PC-9 (cell line): Measurements from ENCODE around the gene ARMC2. TPM values are rescaled to one million over a fixed set of nuclear protein-coding genes. Genes with fewer than 3 reads are reported as not detected.

Experiments used
- BruUV-seq: library from RNA; stranded (reverse); fragments of 400-500 nt; replicated peaks from 2 replicates; lab custom pipeline; 2021; lab: Mats Ljungman, UMichigan
- CTCF ChIA-PET: fragments of 300-600 bp; sonication (Branson Sonifier 250); formaldehyde crosslinking; loops from one replicate; lab custom pipeline; 2022; ENCODE audit warnings: antibody characterized with exemption; lab: Charles Lee
- POLR2A ChIA-PET: fragments of 300-600 bp; sonication (Branson Sonifier 250); formaldehyde crosslinking; loops from one replicate; lab custom pipeline; 2022; ENCODE audit warnings: antibody characterized with exemption; ENCODE audit not compliant: unreplicated experiment; lab: Charles Lee
- DNase-seq, 2 experiments: peaks; one replicate each; pipeline versions ENCODE4 v3.0.0 to v3.0.0-alpha.2; 2015 to 2022; ENCODE audit warnings: mixed read lengths in 1 of 2
- H2AFZ ChIP-seq: fragments of 200-600 bp; sonication (generic); 2 replicates; pipeline ENCODE4 v1.8.1; 2017; ENCODE audit warnings: antibody characterized with exemption
- H3F3A ChIP-seq: fragments of 200-600 bp; sonication (generic); 2 replicates; pipeline ENCODE4 v1.8.1; 2017; ENCODE audit warnings: antibody characterized with exemption, mild to moderate bottlenecking, low read depth; ENCODE audit not compliant: insufficient read depth
- H3K27ac ChIP-seq: fragments of 200-600 bp; sonication (generic); 2 replicates; pipeline ENCODE4 v1.6.1; 2016; ENCODE audit warnings: mixed run types
- H3K27me3 ChIP-seq: fragments of 200-600 bp; sonication (generic); 2 replicates; pipeline ENCODE4 v1.6.1; 2016; ENCODE audit warnings: low read depth, mixed run types; ENCODE audit not compliant: insufficient read depth
- H3K36me3 ChIP-seq: fragments of 200-600 bp; sonication (generic); 2 replicates; pipeline ENCODE4 v1.6.1; 2016; ENCODE audit warnings: low read depth, mixed run types
- H3K4me1 ChIP-seq: fragments of 200-600 bp; sonication (generic); replicated peaks from 2 replicates; pipeline ENCODE4 v1.6.1; 2016; ENCODE audit warnings: mixed run types; ENCODE audit not compliant: insufficient read depth
- H3K4me2 ChIP-seq: fragments of 200-600 bp; sonication (generic); 2 replicates; pipeline ENCODE4 v1.6.1; 2017; ENCODE audit warnings: mixed run types
- H3K4me3 ChIP-seq: fragments of 200-600 bp; sonication (generic); 2 replicates; pipeline ENCODE4 v1.6.1; 2016; ENCODE audit warnings: mixed run types
- H3K79me2 ChIP-seq: fragments of 200-600 bp; sonication (generic); 2 replicates; pipeline ENCODE4 v1.6.1; 2017; ENCODE audit warnings: low read depth, mixed run types
- H3K9me2 ChIP-seq: fragments of 200-600 bp; sonication (generic); 2 replicates; pipeline ENCODE4 v1.8.1; 2017; ENCODE audit warnings: mild to moderate bottlenecking; ENCODE audit not compliant: insufficient read depth
- H3K9me3 ChIP-seq: fragments of 200-600 bp; sonication (generic); 2 replicates; pipeline ENCODE4 v1.8.1; 2016; ENCODE audit warnings: low read depth; ENCODE audit not compliant: insufficient read depth
- H4K20me1 ChIP-seq: fragments of 200-600 bp; sonication (generic); 2 replicates; pipeline ENCODE4 v1.8.1; 2017; ENCODE audit not compliant: insufficient read depth
- CTCF ChIP-seq: fragments of 200-600 bp; sonication (generic); conservative IDR thresholded peaks from 2 replicates; pipeline ENCODE4 v1.6.1; 2017; ENCODE audit warnings: mixed run types, antibody characterized with exemption, mild to moderate bottlenecking, moderate library complexity
- EZH2 ChIP-seq: fragments of 200-600 bp; sonication (generic); IDR thresholded peaks from 2 replicates; pipeline ENCODE4 v1.8.0; 2017; ENCODE audit warnings: antibody characterized with exemption, low read depth
- intact Hi-C: fragments of 100-400 bp; cut with micrococcal nuclease; formaldehyde crosslinking; loops from one replicate; pipeline ENCODE4 v1.10.0; 2022; ENCODE audit not compliant: unreplicated experiment
- total RNA-seq: library from RNA; stranded (reverse); gene quantifications from 2 replicates; pipeline ENCODE4 v1.2.3, GENCODE V29; 2021

ARMC2 gene
- total RNA-seq, 1 experiment from 2014 or later = 15.5 TPM

- Histone ChIP-seq H3K36me3 (no peaks in the 10 kb centered on the region), H2AFZ (no peak overlapping the region), H3K27ac (no peak overlapping the region), H3K27me3 (no peaks in the 10 kb centered on the region), H3K9me2 (no peaks in the 10 kb centered on the region), H4K20me1 (no peaks in the 10 kb centered on the region), H3K4me3 (no peak overlapping the region), H3K4me1 (no peaks in the 10 kb centered on the region), H3K4me2 (no peak overlapping the region), H3K9me3 (no peaks in the 10 kb centered on the region), H3K79me2 (no peaks in the 10 kb centered on the region), H3F3A (no peaks in the 10 kb centered on the region)
- BruUV-seq = no TSS peak
- TF ChIP-seq EZH2 (no peak), CTCF (no peak)
- ChIA-PET CTCF (no interaction called here), POLR2A (interaction anchor here (0.7 kb wide), 1 partner anchor 266 kb away, joined by 4 read pairs; no protein-coding TSS in a partner anchor)
- DNase-seq = no peak
- intact Hi-C loops = no loop called here
Measured at GRCh38 chr6:108955329-108955949, 107.2 kb downstream of the ARMC2 start.

GRCh38 chr6:108957221-108957620, 109.0 kb downstream of the ARMC2 start:
- no peaks in the 10 kb centered on the region for H3K4me1 ChIP-seq
- H3K27ac ChIP-seq = no peak overlapping the region
- BruUV-seq = no TSS peak
- H3K79me2 ChIP-seq = no peaks in the 10 kb centered on the region
- no peaks in the 10 kb centered on the region; the same call in 1 of the 2 replicates for H3K9me2 ChIP-seq
- H2AFZ ChIP-seq = no peak overlapping the region
- no peaks in the 10 kb centered on the region for H3F3A ChIP-seq
- POLR2A ChIA-PET = no interaction called here
- CTCF ChIA-PET = no interaction called here
- intact Hi-C loops = no loop called here
- no peaks in the 10 kb centered on the region for H3K27me3 ChIP-seq
- no peaks in the 10 kb centered on the region for H3K36me3 ChIP-seq
- no peak for DNase-seq
- H3K9me3 ChIP-seq = no peaks in the 10 kb centered on the region
- H3K4me3 ChIP-seq = no peak overlapping the region
- H3K4me2 ChIP-seq = no peak overlapping the region
- TF ChIP-seq EZH2 (no peak), CTCF (no peak)
- no peaks in the 10 kb centered on the region for H4K20me1 ChIP-seq

- BruUV-seq = no TSS peak
- intact Hi-C loops = no loop called here
- POLR2A ChIA-PET = no interaction called here
Measured at GRCh38 chr6:108958900-108959770, 110.9 kb downstream of the ARMC2 start.

More at GRCh38 chr6:108958900-108959770, 110.9 kb downstream of the ARMC2 start:
- no peak overlapping the region for H3K4me2 ChIP-seq
- no peak overlapping the region for H3K27ac ChIP-seq
- TF ChIP-seq CTCF (no peak), EZH2 (no peak)
- no peaks in the 10 kb centered on the region for H3K79me2 ChIP-seq
- H3K9me3 ChIP-seq = no peaks in the 10 kb centered on the region
- no peaks in the 10 kb centered on the region for H3K36me3 ChIP-seq
- CTCF ChIA-PET = no interaction called here
- H2AFZ ChIP-seq = no peak overlapping the region
- DNase-seq = no peak
- no peak overlapping the region for H3K4me3 ChIP-seq
- H3K9me2 ChIP-seq = no peaks in the 10 kb centered on the region; the same call in 1 of the 2 replicates
- no peaks in the 10 kb centered on the region for H3F3A ChIP-seq
- H4K20me1 ChIP-seq = no peaks in the 10 kb centered on the region
- H3K4me1 ChIP-seq = no peaks in the 10 kb centered on the region
- no peaks in the 10 kb centered on the region for H3K27me3 ChIP-seq
